GM12865 (cell line): ENCODE results near the gene FHIT.

Experiments used
- DNase-seq: peaks from one replicate; pipeline ENCODE4 v3.0.0; 2010; ENCODE audit warnings: low read depth
- H3K4me3 ChIP-seq: 2 replicates; pipeline ENCODE4 v1.5.1; 2011; ENCODE audit warnings: mild to moderate bottlenecking, low read depth, low read length, control low read depth
- TF ChIP-seq, protein P1 (sequence below): IDR thresholded peaks from 2 replicates; pipeline ENCODE4 v1.5.1; 2011; ENCODE audit warnings: low read length, control low read depth, low read depth, inconsistent platforms; ENCODE audit not compliant: insufficient read depth; ENCODE audit errors: missing control alignments

The FHIT gene

GRCh38 chr3:60355825-60356224 lies 895.4 kb downstream of the FHIT start:
- H3K4me3 ChIP-seq = no peak overlapping the region
- no peak for DNase-seq
- TF ChIP-seq, protein P1, sequence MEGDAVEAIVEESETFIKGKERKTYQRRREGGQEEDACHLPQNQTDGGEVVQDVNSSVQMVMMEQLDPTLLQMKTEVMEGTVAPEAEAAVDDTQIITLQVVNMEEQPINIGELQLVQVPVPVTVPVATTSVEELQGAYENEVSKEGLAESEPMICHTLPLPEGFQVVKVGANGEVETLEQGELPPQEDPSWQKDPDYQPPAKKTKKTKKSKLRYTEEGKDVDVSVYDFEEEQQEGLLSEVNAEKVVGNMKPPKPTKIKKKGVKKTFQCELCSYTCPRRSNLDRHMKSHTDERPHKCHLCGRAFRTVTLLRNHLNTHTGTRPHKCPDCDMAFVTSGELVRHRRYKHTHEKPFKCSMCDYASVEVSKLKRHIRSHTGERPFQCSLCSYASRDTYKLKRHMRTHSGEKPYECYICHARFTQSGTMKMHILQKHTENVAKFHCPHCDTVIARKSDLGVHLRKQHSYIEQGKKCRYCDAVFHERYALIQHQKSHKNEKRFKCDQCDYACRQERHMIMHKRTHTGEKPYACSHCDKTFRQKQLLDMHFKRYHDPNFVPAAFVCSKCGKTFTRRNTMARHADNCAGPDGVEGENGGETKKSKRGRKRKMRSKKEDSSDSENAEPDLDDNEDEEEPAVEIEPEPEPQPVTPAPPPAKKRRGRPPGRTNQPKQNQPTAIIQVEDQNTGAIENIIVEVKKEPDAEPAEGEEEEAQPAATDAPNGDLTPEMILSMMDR = no peak

- TF ChIP-seq, protein P1 = no peak
- DNase-seq = no peak
- no peak overlapping the region for H3K4me3 ChIP-seq
Measured at GRCh38 chr3:60351481-60351880, 899.8 kb downstream of the FHIT start.

GRCh38 chr3:60344340-60344739 lies 906.9 kb downstream of the FHIT start:
- DNase-seq = no peak
- TF ChIP-seq, protein P1 = no peak
- no peak overlapping the region for H3K4me3 ChIP-seq

DNA sequence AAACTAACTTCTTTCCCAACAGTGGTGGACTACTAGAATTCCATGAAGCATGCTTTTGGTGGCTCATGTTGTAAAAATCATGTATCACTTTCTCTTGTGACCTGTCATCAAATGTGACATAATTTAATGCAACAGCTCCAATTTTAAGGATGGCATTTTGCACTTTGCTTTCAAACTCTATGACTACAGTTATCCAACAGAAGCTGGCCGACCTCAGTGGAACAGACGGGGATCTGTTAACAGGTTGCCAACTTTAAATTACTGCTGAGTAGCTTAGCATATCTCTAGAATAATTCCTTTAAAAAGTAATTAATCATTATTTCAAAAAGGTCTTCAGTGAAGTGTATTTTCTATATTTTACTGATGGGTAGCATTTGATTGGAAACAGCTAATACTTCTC lies 907.4 kb downstream of the FHIT start:
- TF ChIP-seq, protein P1 = no peak
- H3K4me3 ChIP-seq = no peak overlapping the region
- DNase-seq = no peak

DNA sequence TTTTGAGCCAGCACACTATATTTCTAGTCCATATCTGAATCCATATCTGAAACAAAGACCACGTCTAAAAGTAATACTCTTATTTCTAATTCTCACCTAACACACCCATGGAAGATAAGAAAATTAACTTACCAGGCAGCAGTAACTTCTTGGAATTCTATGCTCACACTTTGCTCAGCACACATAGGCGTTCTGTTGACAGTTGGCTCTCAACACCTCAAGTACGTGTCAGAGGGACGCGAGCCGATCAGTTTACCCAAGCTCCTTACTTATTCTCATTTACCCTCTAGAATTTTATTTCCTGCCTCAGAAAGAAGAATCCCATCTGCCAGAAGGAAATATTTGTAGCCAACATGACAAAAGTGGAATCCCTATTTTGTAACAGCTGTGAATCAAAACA lies 911.9 kb downstream of the FHIT start:
- TF ChIP-seq, protein P1 = no peak
- H3K4me3 ChIP-seq = no peak overlapping the region
- DNase-seq = no peak

- DNase-seq = no peak
- TF ChIP-seq, protein P1 = no peak
- no peak overlapping the region for H3K4me3 ChIP-seq
Measured at GRCh38 chr3:60337421-60337820, 913.8 kb downstream of the FHIT start.

DNA sequence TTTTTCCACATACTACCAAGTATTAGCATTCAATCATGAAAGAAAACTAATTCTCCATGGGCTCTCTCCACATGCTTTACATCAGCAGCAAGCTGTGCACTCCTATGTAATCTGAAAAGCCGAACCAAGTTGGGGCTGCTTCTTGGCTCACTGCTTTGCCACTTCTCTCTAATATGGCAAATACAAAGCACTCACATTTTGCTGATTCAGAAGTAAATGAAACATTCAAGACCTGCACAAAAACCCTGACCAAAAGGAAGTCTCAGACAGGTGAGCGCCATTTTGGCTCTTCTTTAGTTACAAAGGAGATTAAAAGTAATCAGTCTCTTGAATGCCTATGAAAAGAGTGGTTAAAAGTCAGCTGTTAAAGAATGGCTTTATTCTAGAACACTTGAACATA lies 915.2 kb downstream of the FHIT start:
- TF ChIP-seq, protein P1 = no peak
- H3K4me3 ChIP-seq = no peak overlapping the region
- DNase-seq = no peak
